GM15510 (cell line): ENCODE measurements around the gene SORCS1.

Experiments
- POLR2A ChIP-seq: IDR thresholded peaks from 3 replicates; pipeline ENCODE4 v1.6.1; 2011; ENCODE audit warnings: borderline replicate concordance; ENCODE audit not compliant: insufficient read length; ENCODE audit errors: extremely low read depth

Gene SORCS1

DNA sequence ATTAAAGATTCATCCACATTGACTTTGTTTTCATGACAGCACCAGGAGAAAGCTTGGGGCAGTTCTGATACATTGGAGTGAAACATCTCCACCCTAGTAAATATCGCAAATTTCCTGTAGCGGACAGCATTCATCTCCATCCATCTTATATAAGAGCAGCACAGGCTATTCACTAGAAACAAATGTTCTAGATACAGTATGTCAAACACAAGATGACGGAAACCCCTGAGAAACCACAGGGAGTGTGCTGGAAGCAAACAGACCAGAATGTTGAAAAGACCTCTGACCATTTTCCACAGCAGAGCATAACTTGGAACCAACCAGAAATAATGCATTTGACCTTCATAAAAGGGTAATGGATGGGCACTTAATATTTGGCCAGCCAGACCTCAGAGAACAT lies 343.9 kb downstream of the SORCS1 start:
- TF ChIP-seq POLR2A = no peak

DNA sequence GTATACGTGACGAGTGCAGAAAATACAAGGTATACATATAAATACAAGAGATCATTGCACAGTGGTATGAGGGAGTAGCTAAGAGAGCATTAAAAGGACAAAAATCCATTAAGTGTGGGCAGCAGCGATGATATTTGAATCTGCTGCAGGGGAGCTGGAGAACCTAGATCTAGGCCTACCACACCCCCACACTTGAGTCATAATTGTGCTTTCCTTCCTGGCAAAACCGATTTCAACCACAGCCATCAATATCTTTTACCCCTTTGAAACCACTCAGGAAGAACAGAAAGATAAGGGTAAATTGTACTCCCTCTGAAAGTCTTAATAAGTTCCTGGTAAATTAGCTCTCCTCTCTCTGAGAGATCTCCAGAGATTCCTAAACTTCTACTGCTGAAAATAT lies 345.0 kb downstream of the SORCS1 start:
- no peak for TF ChIP-seq POLR2A

DNA sequence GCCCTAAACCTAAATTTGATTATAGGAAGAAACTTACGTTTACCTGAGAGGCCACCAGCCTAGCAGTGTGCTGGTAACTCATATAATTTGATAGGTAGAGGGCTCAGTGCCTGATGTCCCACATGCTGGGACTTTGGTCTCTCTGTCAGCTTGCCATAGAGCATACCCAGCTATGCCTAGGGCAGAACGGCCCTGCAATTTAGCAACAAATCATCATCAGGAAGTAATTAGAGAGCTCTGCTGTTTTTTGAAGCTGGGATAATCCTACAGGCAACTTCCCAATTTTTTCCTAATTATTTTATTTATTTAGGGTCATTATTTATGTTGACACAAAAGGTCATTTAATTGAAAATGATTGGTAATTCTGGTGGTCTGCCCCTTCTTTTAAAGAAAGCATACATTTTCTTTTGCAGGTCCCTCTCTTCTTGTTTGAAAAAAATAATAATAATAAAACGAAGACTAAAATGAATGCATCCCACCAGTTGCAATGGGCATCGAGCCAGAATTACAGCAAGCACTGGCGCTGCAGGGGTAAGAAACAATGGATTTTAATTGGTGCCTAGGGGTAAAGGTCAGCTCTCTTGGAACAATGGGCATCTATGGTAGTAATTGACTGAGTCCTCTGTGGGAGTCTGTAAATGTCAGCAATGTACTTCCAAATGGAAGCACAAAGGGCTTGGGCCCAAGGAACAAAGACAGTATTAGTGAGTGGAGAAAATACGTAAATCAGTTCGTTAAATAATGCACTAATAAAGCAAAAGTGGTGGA lies 348.0 kb downstream of the SORCS1 start:
- no peak for TF ChIP-seq POLR2A

DNA sequence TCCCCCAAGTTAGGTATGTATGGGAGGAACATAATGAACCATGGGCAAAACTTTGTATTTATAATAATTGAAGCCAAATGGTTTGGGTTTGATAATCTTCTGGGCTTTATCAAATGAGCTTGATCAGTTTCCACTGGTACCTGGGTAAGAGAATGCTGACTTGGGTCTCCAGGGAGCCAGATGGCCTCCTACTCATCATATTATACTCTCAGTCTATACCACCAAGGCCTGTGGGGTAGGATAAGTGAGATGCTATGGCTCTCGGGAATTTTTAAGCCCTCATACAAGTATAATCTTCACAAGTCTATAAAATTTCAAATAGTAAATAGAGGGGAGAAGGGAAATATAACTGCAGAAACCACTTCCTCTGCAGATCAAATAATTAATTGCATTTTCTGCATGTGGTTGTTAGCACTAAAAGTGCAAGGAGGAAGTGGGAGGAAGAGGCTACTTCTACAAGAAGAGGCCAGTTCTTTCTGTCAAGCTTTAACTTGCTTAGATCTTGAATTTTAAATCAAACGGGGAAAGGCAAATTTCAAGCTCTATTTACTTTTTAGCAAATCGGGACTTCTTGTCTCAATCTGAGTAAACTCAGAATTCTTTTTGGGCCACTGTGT lies 349.0 kb downstream of the SORCS1 start:
- no peak for TF ChIP-seq POLR2A

DNA sequence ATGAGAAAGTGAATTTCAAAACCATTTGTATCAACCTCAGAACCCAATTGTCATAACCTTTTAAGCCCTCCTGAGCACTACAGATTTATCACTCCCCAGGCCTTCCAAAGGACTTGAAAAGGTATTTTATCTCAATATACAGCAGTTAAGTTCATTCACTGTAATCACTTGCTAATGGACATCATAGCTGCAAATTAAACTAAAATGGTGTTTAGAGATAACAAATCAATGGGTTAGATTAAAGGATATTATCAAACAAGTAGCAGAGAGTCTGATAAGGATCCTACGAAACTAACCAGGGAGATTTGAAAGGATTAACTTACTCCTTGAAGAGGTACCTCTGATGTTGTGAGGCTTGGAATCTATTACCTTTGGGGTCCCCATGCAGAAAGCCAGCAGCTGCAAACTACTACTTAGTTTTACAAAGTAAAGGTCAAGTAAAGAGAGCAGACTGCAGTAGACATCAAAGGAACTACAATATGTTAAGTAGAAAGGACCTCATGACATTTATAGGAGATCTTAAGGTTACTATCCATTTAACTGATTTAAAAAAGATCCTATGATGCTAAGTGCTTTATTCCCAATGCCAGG lies 359.4 kb downstream of the SORCS1 start:
- no peak for TF ChIP-seq POLR2A

DNA sequence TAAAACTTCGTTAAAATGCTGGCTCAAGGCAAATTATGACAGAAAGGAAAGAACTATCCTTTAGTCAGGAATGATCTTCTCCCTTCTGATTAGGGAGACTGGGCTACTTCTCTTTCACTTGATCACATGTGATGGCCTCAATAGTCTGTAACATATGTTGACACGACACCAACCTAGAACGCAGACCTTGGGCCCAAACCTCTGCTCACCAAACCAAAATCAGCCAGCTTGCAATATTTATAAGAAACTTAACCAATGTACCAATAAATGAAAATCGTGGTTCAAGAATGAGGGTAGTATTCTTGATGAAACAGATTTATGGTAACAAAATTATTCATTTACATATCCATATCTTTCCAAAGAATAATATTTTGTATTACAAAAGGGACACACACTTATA lies 361.6 kb downstream of the SORCS1 start:
- no peak for TF ChIP-seq POLR2A

DNA sequence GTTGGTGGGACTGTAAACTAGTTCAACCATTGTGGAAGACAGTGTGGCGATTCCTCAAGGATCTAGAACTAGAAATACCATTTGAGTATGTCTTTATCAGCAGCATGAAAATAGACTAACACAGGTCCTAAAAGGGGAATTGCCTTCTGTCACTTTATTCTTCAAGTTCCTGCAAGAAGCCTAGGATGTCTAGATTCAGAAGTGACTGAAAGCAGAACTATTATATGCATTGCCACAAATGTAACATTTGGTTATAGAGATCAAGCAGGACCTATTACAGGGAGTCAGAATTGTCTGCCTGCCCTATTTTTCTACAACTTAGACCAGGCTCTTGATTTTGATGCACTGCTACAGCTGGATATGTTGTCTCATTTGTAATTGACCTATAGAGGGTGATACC lies 364.7 kb downstream of the SORCS1 start:
- no peak for TF ChIP-seq POLR2A

DNA sequence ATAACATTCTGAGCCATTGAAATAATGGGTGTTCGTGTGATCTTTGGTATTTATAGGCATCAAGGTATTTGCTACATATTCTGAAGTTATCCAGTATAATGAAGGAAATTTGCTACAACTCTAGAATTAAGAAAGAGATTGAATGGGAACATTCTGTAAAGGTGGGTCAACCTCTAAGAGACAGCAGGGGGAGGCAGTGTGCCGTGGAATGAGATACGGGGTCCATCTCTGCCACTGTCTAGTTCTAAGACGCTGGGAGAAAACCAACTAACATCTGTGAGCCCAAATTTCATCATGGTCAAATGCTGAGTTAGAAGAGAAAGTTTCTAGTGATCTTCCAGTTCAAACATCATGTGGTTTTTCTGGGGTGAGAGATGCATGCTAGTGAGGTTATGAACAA lies 368.9 kb downstream of the SORCS1 start:
- TF ChIP-seq POLR2A = no peak

DNA sequence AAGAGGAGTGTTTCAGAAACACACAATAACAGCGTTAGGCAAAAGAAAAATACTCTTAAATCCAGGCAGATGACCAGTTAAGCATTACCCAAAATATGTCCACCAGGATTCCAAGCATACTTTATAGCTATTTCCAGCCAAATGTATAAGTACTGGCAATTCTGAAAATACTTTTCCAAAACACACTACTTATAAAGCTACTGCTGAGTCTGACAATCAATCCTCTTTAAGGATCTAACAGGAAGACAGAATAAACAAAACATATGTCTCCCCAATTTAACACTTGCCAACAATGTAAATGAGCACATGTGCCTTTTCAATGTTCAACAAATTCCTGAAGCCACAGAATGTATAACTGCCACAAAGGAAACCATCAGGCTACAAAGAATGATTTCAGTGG lies 370.9 kb downstream of the SORCS1 start:
- TF ChIP-seq POLR2A = no peak

DNA sequence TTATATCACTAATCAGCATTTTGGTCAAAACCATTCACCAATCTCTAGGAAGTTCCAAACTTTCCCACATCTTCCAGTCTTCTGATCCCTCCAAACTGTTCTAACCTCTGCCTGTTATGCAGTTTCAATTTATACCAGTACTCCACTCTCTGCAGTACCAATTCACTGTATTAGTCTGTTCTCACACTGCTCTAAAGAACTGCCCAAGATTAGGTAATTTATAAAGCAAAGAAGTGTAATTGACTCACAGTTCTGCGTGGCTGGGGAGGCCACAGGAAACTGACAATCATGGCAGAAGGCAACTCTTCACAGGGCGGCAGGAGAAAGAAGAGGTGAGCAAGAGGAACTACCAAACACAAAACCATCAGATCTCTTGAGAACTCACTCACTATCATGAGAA lies 374.9 kb downstream of the SORCS1 start:
- TF ChIP-seq POLR2A = no peak

DNA sequence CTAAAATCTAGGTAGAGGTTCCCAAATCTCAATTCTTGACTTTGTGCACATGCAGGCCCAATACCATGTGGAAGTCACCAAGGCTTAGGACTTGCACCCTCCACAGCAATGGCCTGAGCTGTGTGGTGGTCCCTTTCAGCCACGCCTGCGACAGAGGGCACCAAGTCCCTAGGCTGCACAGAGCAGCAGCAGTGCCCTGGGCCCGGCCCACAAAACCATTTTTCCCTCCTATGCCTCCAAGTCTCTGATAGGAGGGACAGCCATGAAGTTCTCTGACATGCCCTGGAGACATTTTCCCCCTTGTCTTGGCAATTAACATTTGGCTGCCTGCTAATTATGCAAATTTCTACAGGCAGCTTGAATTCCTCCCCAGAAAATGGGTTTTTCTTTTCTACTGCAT lies 375.5 kb downstream of the SORCS1 start:
- TF ChIP-seq POLR2A = no peak

DNA sequence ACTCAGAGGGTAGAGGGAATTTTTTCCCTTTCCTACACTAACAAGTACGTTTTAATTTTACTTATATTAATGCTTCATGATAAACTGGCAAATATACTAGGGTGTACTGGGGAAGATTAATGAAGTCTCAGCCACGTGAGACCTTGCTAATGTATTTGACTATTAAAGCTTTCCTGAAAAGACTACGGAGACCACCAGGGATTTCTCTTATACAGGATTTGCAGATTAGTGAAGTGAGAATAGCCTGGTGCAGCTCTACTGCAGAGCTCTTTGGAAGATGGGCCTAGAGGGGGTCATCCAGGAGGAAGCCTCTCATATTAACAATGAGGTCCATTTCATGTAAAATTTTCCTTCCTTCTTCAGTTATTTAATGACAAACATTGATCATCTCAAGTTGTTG lies 379.0 kb downstream of the SORCS1 start:
- no peak for TF ChIP-seq POLR2A

DNA sequence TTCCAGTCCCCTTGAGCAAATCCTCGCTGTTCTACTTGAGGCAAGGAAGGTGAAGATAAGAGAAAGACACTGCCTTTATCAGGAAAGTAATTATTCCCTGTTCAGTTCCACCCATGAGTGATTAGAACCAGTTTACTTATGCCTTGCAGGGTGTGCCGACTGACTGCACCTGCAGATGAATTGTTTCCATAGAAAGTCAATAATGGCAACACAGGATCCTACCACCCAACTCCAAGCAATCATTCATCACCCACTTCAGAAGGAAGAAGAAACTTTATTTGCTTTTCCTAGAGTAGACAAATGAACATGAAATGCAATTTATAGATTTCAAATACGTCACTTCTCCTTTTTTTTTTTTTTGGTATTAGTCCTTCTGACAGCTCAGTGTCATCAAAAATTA lies 383.9 kb downstream of the SORCS1 start:
- TF ChIP-seq POLR2A = no peak

DNA sequence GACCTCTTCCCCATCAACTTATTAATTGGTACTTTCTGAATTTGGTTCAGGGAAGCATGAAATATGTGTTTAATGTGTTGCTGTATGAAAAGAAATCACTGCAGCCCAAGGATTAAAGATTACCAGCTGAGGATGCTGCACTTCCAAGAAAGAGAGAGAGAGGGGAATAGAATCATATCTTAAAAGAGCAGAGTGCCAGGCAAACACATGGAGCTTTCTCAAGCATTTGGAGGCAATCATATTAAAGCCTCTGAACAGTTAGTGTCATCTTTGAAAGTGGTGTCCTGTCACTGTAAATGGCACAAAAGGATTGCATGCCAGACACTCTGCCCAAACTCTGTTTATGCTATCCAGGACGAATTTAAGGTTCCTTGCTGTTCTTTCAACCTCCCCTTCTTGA lies 386.7 kb downstream of the SORCS1 start:
- TF ChIP-seq POLR2A = no peak

DNA sequence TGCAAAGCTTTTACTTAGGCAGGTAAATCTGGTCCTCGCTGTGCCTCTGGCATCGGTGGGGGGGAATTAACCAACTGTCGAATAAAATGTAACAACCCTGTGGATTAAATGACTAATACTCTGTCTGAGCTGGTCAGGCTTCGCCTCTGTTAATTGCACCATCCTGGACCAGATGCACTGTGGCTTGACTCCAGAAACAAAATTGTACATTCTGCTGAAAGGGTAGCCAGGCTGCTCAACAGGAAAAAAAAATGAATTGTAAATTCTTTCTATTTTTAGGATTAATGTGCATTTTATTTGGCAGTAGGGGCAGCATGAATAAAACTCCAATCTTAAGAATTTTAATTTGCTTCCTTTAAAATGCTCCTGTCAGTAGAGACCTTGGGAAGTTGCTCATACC lies 389.4 kb downstream of the SORCS1 start:
- TF ChIP-seq POLR2A = no peak

DNA sequence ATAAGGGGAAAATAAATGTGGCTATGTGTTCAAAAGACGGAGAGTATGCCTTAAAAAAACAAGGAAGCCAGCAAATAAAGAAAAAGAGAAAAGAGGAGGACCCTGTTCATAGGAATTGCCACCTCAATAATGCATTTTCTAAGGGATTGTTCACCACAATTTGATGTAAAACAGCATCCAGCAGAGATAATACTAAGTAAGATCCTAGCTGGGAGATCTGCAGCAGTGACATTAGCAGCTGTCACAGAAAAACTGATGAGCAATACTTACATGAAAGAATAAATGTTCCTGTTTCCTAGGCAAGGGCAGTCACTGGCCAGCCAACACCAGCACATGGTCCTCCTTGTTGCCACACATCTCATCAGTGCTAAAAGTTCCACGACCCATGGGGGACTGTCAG lies 391.5 kb downstream of the SORCS1 start:
- no peak for TF ChIP-seq POLR2A
